Activated T-helper 17 cell treated with anti-CD3 and anti-CD28 coated beads, Interleukin-2, amount 50 U/mL, for 72 hours (primary cell): ENCODE results near the gene PLXNB1. TPM values are rescaled to one million over a fixed set of nuclear protein-coding genes. Genes with fewer than 3 reads are reported as not detected.

ENCODE experiments used
- ATAC-seq: fragments of 150-1000 bp; cut with Tn5 transposase; replicated peaks from 2 replicates; pipeline ENCODE4 v1.10.0; 2021; ENCODE audit warnings: mild to moderate bottlenecking, moderate library complexity
- H3K27ac Mint-ChIP-seq: one replicate; pipeline ENCODE4 v1.8.0; 2022; ENCODE audit warnings: mixed read lengths
- H3K27me3 Mint-ChIP-seq: one replicate; pipeline ENCODE4 v1.8.0; 2022; ENCODE audit warnings: mixed read lengths
- H3K36me3 Mint-ChIP-seq: one replicate; pipeline ENCODE4 v1.8.0; 2022; ENCODE audit warnings: low read depth, mild to moderate bottlenecking, mixed read lengths
- H3K4me1 Mint-ChIP-seq: one replicate; pipeline ENCODE4 v1.8.0; 2022; ENCODE audit warnings: mixed read lengths
- H3K4me3 Mint-ChIP-seq: one replicate; pipeline ENCODE4 v1.8.0; 2022; ENCODE audit warnings: mild to moderate bottlenecking, mixed read lengths
- H3K9me3 Mint-ChIP-seq: one replicate; pipeline ENCODE4 v1.8.0; 2022; ENCODE audit warnings: mixed read lengths
- total RNA-seq, 2 donors: library from RNA; stranded (reverse); gene quantifications; one replicate each; pipeline ENCODE4 v1.2.3, GENCODE V29; 2022

PLXNB1 gene
- total RNA-seq, 2 donors from 2014 or later = 3.5 to 3.8 TPM

DNA sequence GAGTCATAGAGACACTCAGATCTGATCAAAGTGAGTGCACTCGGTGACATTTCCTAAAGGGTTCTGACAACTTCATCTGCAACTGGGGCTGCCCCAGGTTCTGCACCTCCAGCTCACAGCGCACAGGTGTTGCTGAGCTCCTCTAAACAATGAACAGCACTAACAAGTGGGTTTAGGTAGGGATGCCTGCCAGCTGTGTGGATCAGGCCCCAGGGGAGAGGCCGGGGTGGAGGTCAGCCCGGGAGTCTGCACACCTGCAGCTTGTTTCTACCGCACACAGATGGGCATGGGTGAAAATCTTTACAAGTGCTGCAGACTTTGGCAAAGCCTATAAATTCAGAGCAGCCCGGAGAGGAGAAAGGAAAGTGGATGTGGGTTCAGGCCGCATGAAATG, 57.5 kb downstream of the PLXNB1 start:
- no peak overlapping the region for H3K27ac Mint-ChIP-seq
- H3K36me3 Mint-ChIP-seq = no peaks in the 10 kb centered on the region
- no peaks in the 10 kb centered on the region for H3K27me3 Mint-ChIP-seq
- no peaks in the 10 kb centered on the region for H3K9me3 Mint-ChIP-seq
- H3K4me3 Mint-ChIP-seq = no peak overlapping the region
- no peak for ATAC-seq
- no peaks in the 10 kb centered on the region for H3K4me1 Mint-ChIP-seq

DNA sequence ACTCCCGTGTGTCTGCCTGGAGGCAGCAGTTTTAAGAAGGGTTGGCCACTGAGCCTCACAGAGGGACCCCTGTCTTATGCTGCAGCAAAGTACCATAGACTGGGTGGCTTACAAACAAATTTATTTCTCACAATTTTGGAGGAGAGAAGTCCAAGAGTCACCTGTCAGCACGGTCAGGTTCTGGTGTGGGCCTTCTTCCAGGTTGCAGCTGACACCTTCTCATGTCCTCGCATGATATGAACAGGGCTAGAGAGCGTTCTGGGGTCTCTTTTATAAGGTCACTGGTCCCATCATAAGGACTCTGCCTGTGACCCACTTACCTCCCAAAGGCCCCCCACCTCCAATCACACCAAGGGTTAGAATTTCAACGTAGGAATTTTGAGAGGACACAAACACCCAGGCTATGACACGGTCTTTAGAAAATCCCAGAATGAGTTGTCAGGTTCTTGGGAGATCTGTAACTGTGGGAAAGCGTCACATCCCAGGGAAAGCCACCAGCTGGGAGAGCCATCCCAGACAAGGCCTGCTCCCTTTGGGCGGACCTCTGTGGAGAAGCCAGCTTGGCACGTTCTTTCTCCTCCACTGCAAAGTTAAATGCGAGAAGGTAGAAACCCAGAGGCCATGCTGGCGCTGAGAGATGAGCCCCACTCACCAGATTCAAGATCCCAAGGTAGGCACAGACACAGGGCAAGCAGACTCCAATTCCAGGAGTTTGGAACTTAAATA, 58.1 kb downstream of the PLXNB1 start, which contains the start of gene FBXW12:
FBXW12 (plus strand) TSS at position 569 of the 726 bp plus-strand sequence. CDS start 549 bp downstream, outside the sequence.
- no peak for ATAC-seq
- Mint-ChIP-seq H3K27me3 (no peaks in the 10 kb centered on the region), H3K4me1 (no peaks in the 10 kb centered on the region), H3K9me3 (no peaks in the 10 kb centered on the region), H3K36me3 (no peaks in the 10 kb centered on the region), H3K4me3 (no peak within 1 kb of the TSS), H3K27ac (no peak within 1 kb of the TSS)

DNA sequence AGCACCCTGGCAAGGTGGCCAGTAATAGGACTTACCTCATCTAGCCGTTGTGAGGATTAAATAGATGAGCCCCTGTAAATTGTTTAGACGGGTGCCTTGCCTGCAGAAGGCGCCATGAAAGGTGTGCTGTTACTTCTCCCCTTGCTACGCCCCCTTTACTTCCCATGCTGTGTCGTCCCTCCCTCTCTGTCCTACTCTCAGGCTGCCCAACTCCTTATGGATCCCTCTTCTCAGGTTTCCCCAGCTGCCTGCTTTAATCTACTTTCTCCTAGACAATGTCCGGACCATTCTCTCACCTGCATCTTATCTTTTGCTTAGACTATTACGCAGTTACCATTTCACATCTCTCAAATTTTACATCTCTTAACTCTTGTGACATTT, 59.6 kb downstream of the PLXNB1 start:
- no peak overlapping the region for H3K4me3 Mint-ChIP-seq
- H3K4me1 Mint-ChIP-seq = no peaks in the 10 kb centered on the region
- no peak overlapping the region for H3K27ac Mint-ChIP-seq
- H3K27me3 Mint-ChIP-seq = no peaks in the 10 kb centered on the region
- H3K9me3 Mint-ChIP-seq = no peaks in the 10 kb centered on the region
- no peaks in the 10 kb centered on the region for H3K36me3 Mint-ChIP-seq
- ATAC-seq = no peak

DNA sequence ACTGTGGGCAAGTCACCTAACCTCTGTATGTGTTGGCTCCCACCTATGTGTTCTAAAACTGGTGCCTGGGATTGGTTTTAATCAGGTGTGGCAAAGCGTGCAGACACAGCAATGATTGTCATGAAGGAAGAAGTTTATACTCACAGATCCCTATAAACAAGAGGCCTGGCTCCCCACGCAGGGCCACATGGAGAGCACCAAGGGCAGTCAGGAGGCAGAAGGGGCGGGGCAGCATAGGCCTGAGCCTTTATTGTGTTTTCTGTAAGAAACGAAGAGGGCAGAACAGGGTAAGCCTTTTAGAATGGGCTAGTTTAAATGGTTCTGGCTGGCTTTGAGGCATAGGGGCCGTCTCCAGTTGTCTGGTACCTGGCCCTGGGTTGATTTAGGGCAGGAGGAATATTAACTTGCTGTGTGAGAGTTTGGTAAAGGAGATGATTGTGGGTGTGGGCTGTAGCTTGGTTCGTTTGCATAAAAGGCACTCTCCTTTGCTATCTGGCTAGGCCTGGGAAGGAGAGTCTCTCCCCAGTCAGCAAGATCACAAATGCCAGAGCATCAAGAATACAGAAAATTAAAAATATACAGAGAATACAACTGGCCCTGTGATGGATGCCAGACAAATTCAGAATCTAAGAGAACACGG, 60.1 kb downstream of the PLXNB1 start:
- Mint-ChIP-seq H3K27me3 (no peaks in the 10 kb centered on the region), H3K27ac (no peak overlapping the region), H3K4me3 (no peak overlapping the region), H3K4me1 (no peaks in the 10 kb centered on the region), H3K9me3 (no peaks in the 10 kb centered on the region), H3K36me3 (no peaks in the 10 kb centered on the region)
- ATAC-seq = no peak

DNA sequence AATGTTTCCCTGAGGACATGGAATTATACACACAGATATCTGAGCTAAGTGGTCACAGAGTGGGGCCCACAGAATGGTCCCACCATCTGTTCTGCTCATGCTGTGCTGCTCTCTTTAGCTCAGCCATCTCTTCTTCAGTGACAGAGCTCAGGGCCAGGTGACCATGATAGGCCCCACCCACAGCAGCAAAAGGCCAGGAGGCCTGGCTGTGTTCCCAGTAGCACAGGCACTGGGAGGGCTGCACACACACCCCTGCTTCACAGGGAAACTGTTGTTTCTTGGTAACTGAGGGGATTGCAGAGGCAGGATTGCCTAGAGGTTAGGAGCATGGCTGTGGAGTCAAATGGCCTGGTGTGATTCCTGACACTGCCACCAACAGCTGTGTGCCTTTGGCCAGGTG, 62.7 kb downstream of the PLXNB1 start:
- Mint-ChIP-seq H3K4me1 (no peaks in the 10 kb centered on the region), H3K36me3 (no peaks in the 10 kb centered on the region)

DNA sequence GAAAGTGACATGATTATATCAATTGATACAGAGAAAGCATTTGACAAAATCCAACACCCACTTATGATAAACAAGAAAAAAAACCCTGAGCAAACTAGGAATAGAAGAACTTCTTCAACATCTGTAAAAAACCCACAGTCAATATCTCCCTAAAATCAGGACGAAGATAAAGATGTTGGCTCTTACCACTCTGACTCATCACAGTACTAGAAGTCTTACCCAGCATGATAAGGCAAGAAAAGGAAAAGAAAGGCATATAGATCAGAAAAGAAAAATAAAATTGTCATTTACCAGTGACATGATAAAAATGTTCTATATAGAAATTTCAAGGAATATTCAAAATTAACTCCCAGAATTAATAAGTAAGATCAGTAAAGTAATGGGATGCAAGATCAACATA, 65.0 kb downstream of the PLXNB1 start:
- H3K27ac Mint-ChIP-seq = no peak overlapping the region
- no peaks in the 10 kb centered on the region for H3K27me3 Mint-ChIP-seq
- peaks cover 6% of the 10 kb centered on the region for H3K9me3 Mint-ChIP-seq

More for the DNA sequence above, 62.7 kb downstream of the PLXNB1 start:
- H3K4me3 Mint-ChIP-seq = no peak overlapping the region
- no peaks in the 10 kb centered on the region for H3K27me3 Mint-ChIP-seq
- no peak overlapping the region for H3K27ac Mint-ChIP-seq
- no peaks in the 10 kb centered on the region for H3K9me3 Mint-ChIP-seq
- ATAC-seq = no peak

DNA sequence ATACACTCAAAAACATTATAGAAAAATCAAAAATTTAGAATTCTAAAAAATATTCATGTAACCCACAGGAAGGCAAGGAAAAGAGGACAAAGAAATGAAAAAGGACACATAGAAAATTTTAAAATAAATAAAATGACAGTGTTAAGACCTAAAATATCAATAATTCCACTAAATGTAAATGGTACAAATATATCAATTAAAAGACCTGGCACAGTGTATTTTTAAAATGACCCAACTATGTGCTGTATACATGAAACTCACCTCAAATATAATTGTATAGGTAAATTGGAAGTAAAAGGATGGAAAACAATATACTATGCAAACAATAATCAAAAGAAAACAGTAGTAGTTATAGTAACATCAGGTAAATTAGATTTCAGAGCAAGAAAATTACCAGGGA, 68.0 kb downstream of the PLXNB1 start:
- no peaks in the 10 kb centered on the region for H3K27me3 Mint-ChIP-seq
- H3K4me1 Mint-ChIP-seq = no peaks in the 10 kb centered on the region
- H3K4me3 Mint-ChIP-seq = no peak overlapping the region
- no peaks in the 10 kb centered on the region for H3K36me3 Mint-ChIP-seq
- peaks cover 6% of the 10 kb centered on the region for H3K9me3 Mint-ChIP-seq
- ATAC-seq = no peak
- no peak overlapping the region for H3K27ac Mint-ChIP-seq

More for the DNA sequence above, 65.0 kb downstream of the PLXNB1 start:
- no peaks in the 10 kb centered on the region for H3K36me3 Mint-ChIP-seq
- no peak overlapping the region for H3K4me3 Mint-ChIP-seq
- no peak for ATAC-seq
- no peaks in the 10 kb centered on the region for H3K4me1 Mint-ChIP-seq

DNA sequence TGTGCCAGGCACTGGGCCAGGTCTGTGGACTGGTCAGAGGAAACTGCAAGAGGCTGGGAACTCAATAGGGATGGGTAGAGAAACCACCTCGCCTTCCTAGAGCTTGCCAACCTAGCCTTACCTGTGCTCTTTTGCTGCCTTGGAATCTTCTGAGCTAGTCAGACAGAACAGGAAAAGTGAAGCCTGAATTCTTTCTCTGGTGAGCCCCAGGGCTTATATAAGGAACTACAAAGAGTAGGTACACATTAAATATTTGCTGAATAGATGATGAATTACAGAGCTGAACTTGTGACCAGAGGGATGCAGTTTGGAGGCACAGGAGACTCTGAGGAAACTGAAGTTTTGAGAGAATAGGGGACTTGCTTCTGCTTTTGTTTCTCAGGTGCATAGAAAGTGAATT, 73.5 kb downstream of the PLXNB1 start:
- Mint-ChIP-seq H3K4me3 (no peak overlapping the region), H3K9me3 (peaks cover 5% of the 10 kb centered on the region), H3K27me3 (peaks cover 28% of the 10 kb centered on the region), H3K36me3 (no peaks in the 10 kb centered on the region), H3K4me1 (no peaks in the 10 kb centered on the region), H3K27ac (no peak overlapping the region)
- ATAC-seq = no peak

DNA sequence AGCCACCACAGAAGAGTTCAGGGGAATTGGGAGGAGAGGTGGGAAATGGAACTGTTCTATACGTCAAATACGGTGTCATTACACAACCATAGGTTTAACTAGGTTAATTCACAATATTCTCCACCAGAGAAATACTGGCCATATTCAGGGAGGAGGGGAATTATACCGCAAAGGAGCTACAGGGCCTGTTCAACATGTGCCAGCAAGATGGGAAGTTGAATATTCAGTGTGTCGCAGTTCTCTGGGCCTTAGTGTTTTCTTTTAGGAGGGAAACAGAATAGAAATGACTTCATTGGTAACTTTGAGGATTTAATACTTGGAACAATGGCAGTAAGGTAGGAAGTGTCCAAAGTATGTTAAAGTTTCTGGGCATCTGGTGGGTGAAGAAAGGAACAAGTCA, 75.9 kb downstream of the PLXNB1 start:
- no peak for ATAC-seq
- peaks cover 31% of the 10 kb centered on the region for H3K27me3 Mint-ChIP-seq
- no peaks in the 10 kb centered on the region for H3K4me1 Mint-ChIP-seq
- H3K27ac Mint-ChIP-seq = no peak overlapping the region
- H3K4me3 Mint-ChIP-seq = no peak overlapping the region
- H3K9me3 Mint-ChIP-seq = no peaks in the 10 kb centered on the region
- H3K36me3 Mint-ChIP-seq = no peaks in the 10 kb centered on the region

Other genes with a start within 250 kb of the PLXNB1 start
- 10 to 100 TPM; 18.8 to 42.7 TPM for gene CDC25A, start 241.7 kb downstream of the PLXNB1 start, total RNA-seq
- gene CAMP, start 206.6 kb downstream of the PLXNB1 start, total RNA-seq = not detected
- 10 to 100 TPM; 36.8 to 58.4 TPM for gene ZNF589, start 189.0 kb downstream of the PLXNB1 start, total RNA-seq
- gene NME6, start 128.7 kb downstream of the PLXNB1 start, total RNA-seq = 10 to 100 TPM; 26.0 to 30.9 TPM
- not detected for gene SPINK8, start 96.4 kb downstream of the PLXNB1 start, total RNA-seq
- not detected for gene FBXW12, start 57.9 kb downstream of the PLXNB1 start, total RNA-seq
- 10 to 100 TPM; 15.5 to 28.4 TPM for gene CCDC51, start 10.0 kb upstream of the PLXNB1 start, total RNA-seq
- 100 to 1,000 TPM; 181 to 328 TPM for gene TMA7, start 10.2 kb upstream of the PLXNB1 start, total RNA-seq
- gene ATRIP, start 16.7 kb upstream of the PLXNB1 start, total RNA-seq = 10 to 100 TPM; 10.5 to 14.9 TPM
- 100 to 1,000 TPM; 112 to 113 TPM for gene SHISA5, start 74.1 kb upstream of the PLXNB1 start, total RNA-seq
- gene PFKFB4, start 126.7 kb upstream of the PLXNB1 start, total RNA-seq = 100 to 1,000 TPM in 1 of 2 donors, 10 to 100 TPM in 1; 52.5 to 277 TPM
- gene UCN2, start 133.7 kb upstream of the PLXNB1 start, total RNA-seq = under 1 TPM in 1 of 2 donors, not detected in 1; 0.34 TPM
- 1 to 10 TPM; 6.1 to 6.3 TPM for gene COL7A1, start 165.2 kb upstream of the PLXNB1 start, total RNA-seq
- 100 to 1,000 TPM; 177 to 269 TPM for gene UQCRC1, start 179.6 kb upstream of the PLXNB1 start, total RNA-seq
- 1 to 10 TPM; 1.0 to 1.1 TPM for gene TMEM89, start 191.7 kb upstream of the PLXNB1 start, total RNA-seq
- gene SLC26A6, start 205.4 kb upstream of the PLXNB1 start, total RNA-seq = 10 to 100 TPM; 34.9 to 37.6 TPM
- gene CELSR3, start 232.8 kb upstream of the PLXNB1 start, total RNA-seq = 10 to 100 TPM; 20.3 to 27.1 TPM